K562 (cell line): ENCODE data around the gene TPCN1. TPM values are rescaled to one million over a fixed set of nuclear protein-coding genes. Genes with fewer than 3 reads are reported as not detected.

Experiments
- ATF7 ChIP-seq: fragments of 450-650 bp; IDR thresholded peaks from 2 replicates; pipeline ENCODE4 v1.7.1; 2014; ENCODE audit warnings: mild to moderate bottlenecking, moderate library complexity
- BMI1 ChIP-seq: fragments of 150-350 bp; IDR thresholded peaks from 2 replicates; pipeline ENCODE4 v1.6.1; 2014; ENCODE audit warnings: low read length
- ETV1 ChIP-seq: fragments of 450-650 bp; conservative IDR thresholded peaks from 2 replicates; pipeline ENCODE4 v1.6.1; 2016; ENCODE audit warnings: missing genetic modification characterization, control low read depth, low read depth, missing compliant biosample characterization
- HEY1 ChIP-seq: fragments of 250-450 bp; sonication (Bioruptor Pico); IDR thresholded peaks from 2 replicates; pipeline ENCODE4 v1.5.0; 2020; ENCODE audit warnings: mild to moderate bottlenecking, moderate library complexity, borderline replicate concordance
- HMGN3 ChIP-seq: IDR thresholded peaks from 2 replicates; pipeline ENCODE4 v1.6.1; 2011; ENCODE audit warnings: borderline replicate concordance, low read depth, mild to moderate bottlenecking, mixed read lengths, low read length; ENCODE audit not compliant: insufficient read length; ENCODE audit errors: extremely low read depth
- HNRNPLL ChIP-seq: fragments of 200-400 bp; formaldehyde crosslinking; IDR thresholded peaks from 2 replicates; pipeline ENCODE4 v1.6.1; 2017; ENCODE audit warnings: low read length, low read depth, mild to moderate bottlenecking; ENCODE audit not compliant: poor library complexity, severe bottlenecking
- MECOM ChIP-seq: fragments of 250-450 bp; sonication (Bioruptor Pico); IDR thresholded peaks from 2 replicates; pipeline ENCODE4 v1.8.0; 2022; ENCODE audit warnings: inconsistent platforms
- REST ChIP-seq, 2 experiments: fragments of 450-650 bp; formaldehyde crosslinking in 1 of 2; IDR thresholded peaks; 2 replicates each; pipeline versions ENCODE4 v1.4.0 to v1.6.1; 2014 to 2020; ENCODE audit warnings: mild to moderate bottlenecking in 2 of 2, borderline replicate concordance in 1 of 2, low read depth in 1 of 2
- RFX1 ChIP-seq: fragments of 450-650 bp; IDR thresholded peaks from 2 replicates; pipeline ENCODE4 v1.6.1; 2016; ENCODE audit warnings: mild to moderate bottlenecking, moderate library complexity
- SIN3A ChIP-seq, 2 experiments: fragments of 150-350 bp in 1 of 2; IDR thresholded peaks; 2 replicates each; pipeline ENCODE4 v1.6.1; 2011 to 2016; ENCODE audit warnings: borderline replicate concordance in 2 of 2, low read depth in 2 of 2, low read length in 2 of 2, mild to moderate bottlenecking in 2 of 2, moderate library complexity in 2 of 2; ENCODE audit not compliant: control insufficient read depth in 1 of 2
- SUPT5H ChIP-seq: fragments of 450-650 bp; IDR thresholded peaks from 2 replicates; pipeline ENCODE4 v1.6.1; 2016
- ZBTB43 ChIP-seq: sonication (generic); formaldehyde crosslinking; IDR thresholded peaks from 2 replicates; pipeline ENCODE4 v1.8.0; 2023; ENCODE audit warnings: mild to moderate bottlenecking, missing genetic modification reagents
- ZNF12 ChIP-seq: sonication (generic); formaldehyde crosslinking; IDR thresholded peaks from 2 replicates; pipeline ENCODE4 v1.4.0; 2020; ENCODE audit warnings: mild to moderate bottlenecking, missing genetic modification reagents
- ZNF165 ChIP-seq: fragments of 250-450 bp; sonication (Bioruptor Pico); IDR thresholded peaks from 2 replicates; pipeline ENCODE4 v1.4.0; 2020; ENCODE audit warnings: borderline replicate concordance
- ZNF778 ChIP-seq: fragments of 450-650 bp; formaldehyde crosslinking; IDR thresholded peaks from 2 replicates; pipeline ENCODE4 v1.4.0; 2020; ENCODE audit warnings: mild to moderate bottlenecking, moderate library complexity
- ZNF780A ChIP-seq: fragments of 250-450 bp; sonication (Bioruptor Pico); IDR thresholded peaks from 2 replicates; pipeline ENCODE4 v1.5.0; 2021; ENCODE audit warnings: mild to moderate bottlenecking
- polyA plus RNA-seq, 8 experiments: library from polyadenylated mRNA; depleted of rRNA in 4 of 8; stranded (reverse) in 5 of 8; unstranded in 3 of 8; fragments of >200 nt; fragmentation: Nextera tagmentation in 2 of 8; fragmentation: Illumina TruSeq in 1 of 8; extraction: Ambion mirVana in 2 of 8; extraction: Trizol in 1 of 8; gene quantifications; 2 replicates each; pipeline versions ENCODE4 v1.2.1 to v1.2.3, GENCODE V29; 2011 to 2014; ENCODE audit warnings: inconsistent platforms in 1 of 8, missing spikeins in 1 of 8
- total RNA-seq, 7 experiments: library from RNA; depleted of rRNA in 6 of 7; stranded (reverse); fragments of >200 nt in 6 of 7; fragmentation: Illumina TruSeq in 2 of 7; extraction: Trizol in 2 of 7; gene quantifications; 2 replicates each; pipeline versions ENCODE4 v1.2.1 to v1.2.3, GENCODE V29; 2011 to 2021; ENCODE audit warnings: low replicate concordance in 1 of 7
- TF ChIP-seq, protein P1 (sequence below): fragments of 450-650 bp; IDR thresholded peaks from 2 replicates; pipeline ENCODE4 v1.6.1; 2018; ENCODE audit warnings: mild to moderate bottlenecking, low read depth; ENCODE audit not compliant: partially characterized antibody

Gene TPCN1
- total and polyA plus RNA-seq, 9 of the 15 experiments (the other 6 are each of a cell fraction or from before 2014, with no cell fraction given): 0.80 to 23.8 (median 7.4) TPM

DNA sequence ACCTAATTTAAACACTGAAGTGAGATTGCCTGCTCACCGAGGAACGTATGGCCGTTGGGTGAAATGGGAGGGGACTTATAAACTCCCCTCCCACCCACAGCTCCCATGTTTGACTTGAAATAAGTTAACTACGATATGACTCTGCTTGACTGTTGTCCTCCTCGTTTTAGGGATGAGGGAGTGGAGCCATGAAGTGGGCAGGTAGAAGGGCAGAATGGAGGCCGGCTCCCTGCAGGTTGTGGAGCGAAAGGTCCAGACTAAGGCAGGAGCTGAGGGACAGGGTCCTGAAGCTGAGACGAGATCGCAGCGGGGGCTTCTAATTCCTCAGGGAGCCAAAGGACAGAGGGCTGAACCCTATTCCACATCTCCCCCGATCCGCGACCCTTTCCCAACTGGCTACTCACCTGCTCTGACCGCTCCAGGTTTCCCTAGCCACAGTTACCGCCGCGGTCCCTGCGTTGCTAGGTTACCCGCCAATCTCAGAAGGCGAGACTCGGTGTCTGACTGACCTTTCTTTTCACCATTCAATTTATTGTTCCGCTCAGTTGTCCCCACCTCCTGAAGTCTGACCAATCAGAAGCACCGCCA lies 577 bp upstream of the TPCN1 start (continued):
- TF ChIP-seq REST (IDR thresholded peaks at IDR 0.05; ENCODE audit: borderline replicate concordance): no peak
- TF ChIP-seq REST (CRISPR knock-in tag; IDR thresholded peaks at IDR 0.05; ENCODE audit: low read depth): peak; percentile 72; the same call in 1 of the 2 replicates
- no peak for TF ChIP-seq HEY1 (CRISPR knock-in tag)
- TF ChIP-seq ZNF165: no peak
- no peak for TF ChIP-seq MECOM (CRISPR knock-in tag)
- no peak for TF ChIP-seq ETV1 (tag)
- TF ChIP-seq ZNF778 (CRISPR knock-in tag): no peak
- TF ChIP-seq ZNF780A (CRISPR knock-in tag): no peak
- no peak for TF ChIP-seq SUPT5H
- TF ChIP-seq, protein P1, sequence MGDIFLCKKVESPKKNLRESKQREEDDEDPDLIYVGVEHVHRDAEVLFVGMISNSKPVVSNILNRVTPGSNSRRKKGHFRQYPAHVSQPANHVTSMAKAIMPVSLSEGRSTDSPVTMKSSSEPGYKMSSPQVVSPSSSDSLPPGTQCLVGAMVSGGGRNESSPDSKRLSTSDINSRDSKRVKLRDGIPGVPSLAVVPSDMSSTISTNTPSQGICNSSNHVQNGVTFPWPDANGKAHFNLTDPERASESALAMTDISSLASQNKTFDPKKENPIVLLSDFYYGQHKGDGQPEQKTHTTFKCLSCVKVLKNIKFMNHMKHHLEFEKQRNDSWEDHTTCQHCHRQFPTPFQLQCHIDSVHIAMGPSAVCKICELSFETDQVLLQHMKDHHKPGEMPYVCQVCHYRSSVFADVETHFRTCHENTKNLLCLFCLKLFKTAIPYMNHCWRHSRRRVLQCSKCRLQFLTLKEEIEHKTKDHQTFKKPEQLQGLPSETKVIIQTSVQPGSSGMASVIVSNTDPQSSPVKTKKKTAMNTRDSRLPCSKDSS: no peak
- TF ChIP-seq ATF7: no peak
- no peak for TF ChIP-seq ZBTB43 (CRISPR knock-in tag)
- peak in 1 of 2 experiments; percentile 14; a peak in 1 of 4 replicates for TF ChIP-seq SIN3A (IDR thresholded peaks at IDR 0.05; ENCODE audit: borderline replicate concordance in 2 of 2, control insufficient read depth in 1 of 2, low read depth in 2 of 2, low read length in 2 of 2)
- TF ChIP-seq RFX1: peak; percentile 99
- TF ChIP-seq HNRNPLL: no peak
- no peak for TF ChIP-seq HMGN3
- 0 out of 2 replicates have a peak, but pooled peaks have one; percentile 41 for TF ChIP-seq BMI1
- no peak for TF ChIP-seq ZNF12
